HL-60 (cell line): ENCODE data around the gene VCP.

ENCODE experiments used
- DNase-seq, 2 experiments: peaks; one replicate each; pipeline ENCODE4 v3.0.0-alpha.2; 2010 to 2020; ENCODE audit warnings: low read depth in 1 of 2, low spot score in 1 of 2
- H3K27ac ChIP-seq: fragments of 250-450 bp; sonication (Bioruptor Pico); replicated peaks from 2 replicates; pipeline ENCODE4 v1.5.1; 2020; ENCODE audit warnings: mild to moderate bottlenecking, moderate library complexity
- H3K27me3 ChIP-seq: fragments of 250-450 bp; sonication (Bioruptor Pico); 2 replicates; pipeline ENCODE4 v1.5.1; 2021; ENCODE audit warnings: mild to moderate bottlenecking, moderate library complexity; ENCODE audit not compliant: insufficient read depth, poor library complexity, severe bottlenecking
- H3K4me3 ChIP-seq: replicated peaks from 2 replicates; pipeline ENCODE4 v1.5.1; 2011; ENCODE audit warnings: mild to moderate bottlenecking, control low read depth, low read length; ENCODE audit not compliant: insufficient read depth
- CTCF ChIP-seq: IDR thresholded peaks from one replicate; pipeline ENCODE4 v1.5.1; 2011; ENCODE audit warnings: low read length, control low read depth, inconsistent platforms; ENCODE audit not compliant: insufficient read depth
- GABPA ChIP-seq: IDR thresholded peaks from 2 replicates; pipeline ENCODE4 v1.6.1; 2012; ENCODE audit warnings: low read depth
- POLR2AphosphoS5 ChIP-seq: IDR thresholded peaks from 2 replicates; pipeline ENCODE4 v1.6.1; 2012; ENCODE audit warnings: low read depth
- REST ChIP-seq: IDR thresholded peaks from 2 replicates; pipeline ENCODE4 v1.6.1; 2012; ENCODE audit warnings: low read depth; ENCODE audit not compliant: insufficient replicate concordance
- SPI1 ChIP-seq: IDR thresholded peaks from 2 replicates; pipeline ENCODE4 v1.6.1; 2012; ENCODE audit warnings: low read depth, mild to moderate bottlenecking, borderline replicate concordance

Gene VCP

GRCh38 chr9:35097573-35097972 lies 25.1 kb upstream of the VCP start:
- Histone ChIP-seq H3K4me3 (no peak overlapping the region), H3K27me3 (no peaks in the 10 kb centered on the region), H3K27ac (no peak overlapping the region)
- no peak for DNase-seq
- TF ChIP-seq CTCF = no peak
- TF ChIP-seq POLR2AphosphoS5 = no peak
- peak; percentile 14; the same call in 1 of the 2 replicates for TF ChIP-seq SPI1
- TF ChIP-seq GABPA = no peak
- no peak for TF ChIP-seq REST

GRCh38 chr9:35096035-35096849 lies 23.8 kb upstream of the VCP start, which contains the start of gene PIGO:
PIGO (minus strand) TSS chr9:35096591; CDS start chr9:35095565, 1,026 bp downstream.
- Histone ChIP-seq H3K27ac (peak within 1 kb of the TSS; percentile 97), H3K4me3 (peak within 1 kb of the TSS; percentile 62), H3K27me3 (no peaks in the 10 kb centered on the region)
- peak; percentile 84 to 92 for DNase-seq
- TF ChIP-seq POLR2AphosphoS5 (peak; percentile 90), CTCF (peak; percentile 76), SPI1 (no peak), GABPA (peak; percentile 74), REST (peak; percentile 73)

GRCh38 chr9:35091536-35091935 lies 19.1 kb upstream of the VCP start:
- Histone ChIP-seq H3K27ac (no peak overlapping the region), H3K27me3 (no peaks in the 10 kb centered on the region), H3K4me3 (no peak overlapping the region)
- TF ChIP-seq REST (no peak), GABPA (no peak), SPI1 (no peak), POLR2AphosphoS5 (no peak), CTCF (no peak)
- DNase-seq = no peak
